HG02798 (cell line): Measurements from ENCODE around the gene MPIG6B.
"Not testable (repeated sequence)": the region's sequence is repeated elsewhere in the genome, so short reads cannot be mapped to it uniquely, and the experiment has no call there.

Experiments
- ATAC-seq: cut with Tn5 transposase; IDR thresholded peaks from one replicate; pipeline ENCODE4 v1.9.1; 2021; ENCODE audit warnings: mild to moderate bottlenecking; ENCODE audit not compliant: unreplicated experiment, poor library complexity

The MPIG6B gene

GRCh38 chr6:31700740-31701401 is 22.3 kb upstream of the MPIG6B start:
- no peak for ATAC-seq

DNA sequence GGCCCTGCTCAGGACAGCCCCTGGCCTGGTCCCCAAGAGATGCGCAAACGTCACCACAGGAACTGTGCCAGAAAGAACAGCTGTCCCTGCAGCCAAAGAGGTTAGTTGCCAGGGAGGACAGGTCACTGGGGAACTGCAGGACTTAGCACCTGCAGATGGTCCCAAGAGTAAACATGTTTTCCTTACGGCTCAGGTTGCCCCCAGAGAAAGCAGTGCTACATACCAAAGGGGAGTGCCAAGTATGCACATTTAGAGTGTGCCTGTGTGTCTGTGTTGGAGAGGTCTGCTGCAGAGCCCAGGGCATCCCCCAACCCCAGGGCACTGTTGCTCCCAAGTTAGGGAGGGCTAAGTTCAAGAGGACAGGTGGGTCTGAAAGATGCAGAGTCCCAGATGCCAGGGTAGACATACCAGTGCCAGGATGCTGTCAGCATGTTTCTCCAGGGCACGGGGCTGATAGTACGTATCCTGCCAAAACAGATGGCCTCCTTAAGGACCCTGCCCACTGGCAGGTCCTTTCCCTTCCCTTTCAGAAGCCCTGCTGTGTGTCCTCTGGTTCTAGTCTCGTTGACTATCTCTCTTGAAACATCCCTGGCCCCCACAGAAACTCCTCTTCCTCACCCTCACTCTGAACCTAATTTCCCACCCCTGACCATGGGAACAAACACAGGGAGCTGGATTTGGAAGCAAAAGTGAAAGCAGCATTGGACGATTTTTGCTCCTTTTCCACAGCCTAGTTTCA is 21.3 kb upstream of the MPIG6B start:
- ATAC-seq = no peak

GRCh38 chr6:31702405-31702818 is 20.8 kb upstream of the MPIG6B start:
- ATAC-seq = no peak

- ATAC-seq = peak; percentile 93
Measured at GRCh38 chr6:31702819-31703716, 20.1 kb upstream of the MPIG6B start, which contains the start of gene ABHD16A. Gene ABHD16A, minus strand, starts transcription at chr6:31703324. Its CDS starts 43 bp downstream, at chr6:31703281.

- no peak for ATAC-seq
Measured at GRCh38 chr6:31705931-31706330, 17.2 kb upstream of the MPIG6B start.

DNA sequence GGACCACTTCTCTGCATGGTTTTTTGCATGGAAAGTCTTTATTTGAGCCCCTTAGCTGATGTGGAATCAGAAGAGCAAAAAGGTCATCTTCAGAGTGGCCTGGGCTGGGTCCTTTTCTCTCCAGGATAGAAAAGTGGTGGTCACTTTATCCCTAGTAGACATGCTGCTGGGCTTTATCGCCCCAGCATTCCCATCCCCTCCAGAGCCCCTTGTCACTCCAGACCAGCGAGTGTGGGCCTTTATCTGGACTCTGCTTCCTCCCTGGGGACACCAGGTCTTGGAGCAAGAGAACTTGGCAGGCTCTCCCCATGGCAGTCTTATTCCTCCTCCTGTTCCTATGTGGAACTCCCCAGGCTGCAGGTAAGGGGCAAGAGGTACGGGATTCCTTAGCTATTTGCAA is 16.6 kb upstream of the MPIG6B start, which contains the start of gene LY6G6F:
TSS of gene LY6G6F (plus strand) at position 268 of the 400 bp plus-strand sequence. CDS start at position 309, 41 bp downstream.
- ATAC-seq = no peak

DNA sequence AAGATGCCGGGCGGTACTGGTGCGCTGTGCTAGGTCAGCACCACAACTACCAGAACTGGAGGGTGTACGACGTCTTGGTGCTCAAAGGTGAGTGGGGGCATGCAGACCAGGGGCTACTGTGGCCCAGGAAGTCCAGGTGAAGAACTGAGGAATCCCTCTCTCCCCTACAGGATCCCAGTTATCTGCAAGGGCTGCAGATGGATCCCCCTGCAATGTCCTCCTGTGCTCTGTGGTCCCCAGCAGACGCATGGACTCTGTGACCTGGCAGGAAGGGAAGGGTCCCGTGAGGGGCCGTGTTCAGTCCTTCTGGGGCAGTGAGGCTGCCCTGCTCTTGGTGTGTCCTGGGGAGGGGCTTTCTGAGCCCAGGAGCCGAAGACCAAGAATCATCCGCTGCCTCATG is 15.5 kb upstream of the MPIG6B start:
- no peak for ATAC-seq

DNA sequence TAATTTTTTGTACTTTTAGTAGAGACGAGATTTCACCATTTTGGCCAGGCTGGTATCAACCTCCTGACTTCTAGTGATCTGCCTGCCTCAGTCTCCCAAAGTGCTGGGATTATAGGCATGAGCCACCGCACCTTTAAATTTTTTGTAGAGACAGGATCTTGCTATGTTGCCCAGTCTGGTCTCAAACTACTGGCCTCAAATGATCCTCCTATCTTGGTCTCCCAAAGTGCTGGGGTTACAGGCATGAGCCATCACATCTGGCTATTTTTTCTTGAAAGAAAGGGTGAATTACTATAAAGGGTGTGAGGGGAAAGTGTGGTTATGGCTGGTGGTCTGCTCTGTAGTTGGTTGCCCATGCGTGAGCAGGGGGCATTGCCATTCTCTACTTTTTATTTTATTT is 14.9 kb upstream of the MPIG6B start:
- no peak for ATAC-seq

DNA sequence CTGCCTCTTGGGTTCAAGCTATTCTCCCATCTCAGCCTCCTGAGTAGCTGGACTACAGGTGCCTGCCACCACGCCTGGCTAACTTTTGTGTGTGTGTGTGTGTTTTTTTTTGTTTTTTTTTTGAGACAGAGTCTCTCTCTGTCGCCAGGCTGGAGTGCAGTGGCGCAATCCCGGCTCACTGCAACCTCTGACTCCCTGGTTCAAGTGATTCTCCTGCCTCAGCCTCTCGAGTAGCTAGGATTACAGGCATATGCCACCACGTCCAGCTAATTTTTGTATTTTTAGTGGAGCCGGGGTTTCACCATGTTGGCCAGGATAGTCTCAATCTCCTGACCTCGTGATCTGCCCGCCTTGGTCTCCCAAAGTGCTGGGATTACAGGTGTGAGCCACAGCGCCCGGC is 14.0 kb upstream of the MPIG6B start:
- ATAC-seq = not testable (repeated sequence)

GRCh38 chr6:31710523-31711219 is 12.5 kb upstream of the MPIG6B start:
- no peak for ATAC-seq

DNA sequence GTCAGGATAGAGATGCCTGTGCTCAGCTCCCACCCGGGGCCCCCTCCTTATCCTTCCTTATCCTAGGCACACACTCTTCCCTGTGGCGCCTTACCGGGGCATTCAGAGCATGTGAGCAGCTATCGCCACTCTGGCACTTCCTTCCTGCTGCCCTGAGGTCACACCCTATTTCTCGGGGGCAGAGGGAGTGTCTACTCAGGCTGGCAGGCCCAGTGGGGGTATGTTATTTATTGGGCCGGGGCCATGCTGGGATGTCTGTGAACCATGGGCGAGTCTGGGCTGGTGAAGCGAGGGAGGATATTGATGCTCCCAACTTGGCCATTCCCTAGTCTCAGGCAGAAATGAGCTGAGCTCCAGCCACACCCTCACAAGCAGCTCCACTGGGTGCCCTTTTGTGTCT is 11.9 kb upstream of the MPIG6B start:
- no peak for ATAC-seq

- ATAC-seq = no peak
Measured at GRCh38 chr6:31712296-31712695, 10.9 kb upstream of the MPIG6B start.

DNA sequence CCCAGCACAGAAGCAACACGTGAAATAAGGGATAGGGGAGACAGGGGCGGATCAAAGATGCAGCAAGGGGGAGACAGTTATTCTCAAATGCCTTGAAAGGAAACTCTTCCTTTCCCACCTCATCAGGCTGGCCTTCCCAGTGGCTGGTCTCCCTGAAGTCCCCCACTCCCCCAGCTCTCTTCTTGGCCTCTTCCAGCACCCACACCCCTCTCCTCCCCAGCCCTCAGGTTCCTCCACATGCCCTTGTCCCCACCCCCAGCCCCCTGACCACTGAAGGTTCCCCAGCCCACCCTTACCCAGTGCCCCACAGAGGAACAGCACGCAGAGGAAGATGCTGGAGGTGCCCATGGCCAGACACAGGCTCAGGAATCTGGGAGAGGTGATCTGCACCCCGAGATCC is 9.7 kb upstream of the MPIG6B start:
- ATAC-seq = no peak

DNA sequence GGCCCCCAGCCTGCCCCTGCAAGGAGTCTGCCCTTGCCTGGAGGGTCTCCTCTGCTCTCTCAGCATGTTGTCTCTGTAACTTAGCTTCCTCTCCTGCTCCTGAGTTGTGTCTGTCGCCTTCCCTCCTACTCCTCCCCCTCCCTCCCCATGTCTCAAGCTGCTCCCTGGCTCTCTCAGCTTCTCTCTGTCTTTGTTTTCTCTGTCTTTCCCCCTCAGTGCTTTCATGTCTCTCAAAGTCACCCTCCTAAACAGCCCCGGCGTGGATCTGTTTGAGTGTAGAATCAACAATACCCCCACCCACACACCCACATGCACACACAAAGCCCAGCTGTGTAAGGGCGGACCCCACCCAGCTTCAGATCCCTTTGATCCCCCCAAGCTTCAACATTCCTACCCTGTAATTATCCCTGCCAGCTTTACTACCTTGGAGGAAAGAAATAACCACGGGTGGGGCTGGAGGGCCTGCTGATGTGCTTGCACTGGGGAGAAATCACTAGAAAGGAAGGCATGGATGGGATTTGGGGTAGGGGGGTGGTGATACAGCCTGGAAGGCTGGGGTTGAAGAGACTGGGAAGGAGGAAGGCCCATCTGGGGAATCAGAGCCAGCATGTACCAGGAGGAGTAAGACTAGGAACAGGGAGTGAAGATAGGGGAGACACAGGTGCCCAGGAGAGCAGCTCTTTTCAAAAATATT is 9.0 kb upstream of the MPIG6B start:
- ATAC-seq = no peak

GRCh38 chr6:31715022-31715958 is 7.9 kb upstream of the MPIG6B start, which contains the start of gene LY6G6D:
Gene LY6G6D, plus strand, starts transcription at chr6:31715348. Its CDS starts 8 bp downstream, at chr6:31715356.
- no peak for ATAC-seq

- no peak for ATAC-seq
Measured at GRCh38 chr6:31717499-31718222, 5.5 kb upstream of the MPIG6B start.

DNA sequence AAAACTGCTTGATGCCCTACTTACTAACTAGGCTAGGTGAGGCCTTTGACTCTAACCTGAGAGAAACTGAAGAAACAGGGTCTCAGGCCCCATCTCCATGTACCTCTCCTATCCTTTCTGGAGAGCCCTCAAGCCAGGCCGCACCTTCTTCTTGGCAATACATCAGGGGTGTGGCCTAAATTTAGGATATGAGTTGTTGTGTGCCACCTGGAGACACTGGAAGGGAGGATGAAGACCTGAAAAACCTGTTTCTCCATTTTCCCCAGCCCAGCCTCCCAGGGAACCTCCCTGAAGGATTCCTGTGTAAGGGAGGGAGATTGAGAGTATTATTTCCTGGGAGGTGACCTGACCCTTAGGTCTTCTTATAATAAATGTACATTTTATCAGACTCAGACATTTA is 4.9 kb upstream of the MPIG6B start:
- ATAC-seq = no peak

- no peak for ATAC-seq
Measured at GRCh38 chr6:31719001-31719400, 4.2 kb upstream of the MPIG6B start.
